ENCODE data around the gene SEC31B. TPM values are rescaled to one million over a fixed set of nuclear protein-coding genes. Genes with fewer than 3 reads are reported as not detected.
A peak's percentile ranks its signal among the peaks of the same experiment; 100 is the strongest.

The SEC31B gene
- total RNA-seq, 6 experiments from 2014 or later, result 2.4 to 9.1 (median 4.7) TPM

GRCh38 chr10:100534726-100535125, 15.1 kb upstream of the SEC31B start:
- peaks cover 0 to 17% (median 4%) of the 10 kb centered on the region in 4 donors for H3K4me1 ChIP-seq
- no peaks in the 10 kb centered on the region for H3K27me3 ChIP-seq
- DNase-seq, result no peak
- H3K27ac ChIP-seq, result no peak overlapping the region
- H3K36me3 ChIP-seq, result peaks cover 0 to 10% (median 4%) of the 10 kb centered on the region in 4 donors
- no peaks in the 10 kb centered on the region for H3K9me3 ChIP-seq
- 30% methylated on average over 2 of the region's 2 CpGs for WGBS (ENCODE audit: insufficient coverage, low coverage, low lambda C conversion rate, missing lambda C conversion rate)
- no peak overlapping the region for H3K4me3 ChIP-seq
- no peak for TF ChIP-seq POLR2A (IDR thresholded peaks at IDR 0.05)
- no peak for TF ChIP-seq CTCF (IDR thresholded peaks at IDR 0.05)
- no peak for ATAC-seq
- intact Hi-C loops (cut with DNase I), result no loop called here

- intact Hi-C loops (cut with DNase I), result no loop called here
- Histone ChIP-seq H3K27ac (no peak overlapping the region), H3K27me3 (no peaks in the 10 kb centered on the region), H3K36me3 (peaks cover 0 to 5% (median 1%) of the 10 kb centered on the region in 4 donors), H3K4me1 (peaks cover 0 to 20% (median 9%) of the 10 kb centered on the region in 4 donors), H3K9me3 (no peaks in the 10 kb centered on the region), H3K4me3 (no peak overlapping the region)
- no peak for TF ChIP-seq CTCF (IDR thresholded peaks at IDR 0.05)
- no peak for TF ChIP-seq POLR2A (IDR thresholded peaks at IDR 0.05)
- ATAC-seq, result no peak
- DNase-seq, result no peak
Measured at GRCh38 chr10:100531761-100532160, 12.1 kb upstream of the SEC31B start.

- peak within 1 kb of the TSS; percentile 78 to 96 (median 86) for H3K4me3 ChIP-seq
- H3K4me1 ChIP-seq, result peaks cover 0 to 12% (median 5%) of the 10 kb centered on the region in 4 donors
- ATAC-seq (peak; percentile 89 to 96 (median 95)), DNase-seq (peak; percentile 87 to 92 (median 91))
- no peaks in the 10 kb centered on the region for H3K27me3 ChIP-seq
- H3K36me3 ChIP-seq, result peaks cover 0 to 22% (median 12%) of the 10 kb centered on the region in 4 donors
- under 1% methylated on average over 41 of the region's 43 CpGs for WGBS (ENCODE audit: insufficient coverage, low coverage, low lambda C conversion rate, missing lambda C conversion rate)
- intact Hi-C loops (cut with DNase I), result no loop called here
- no peaks in the 10 kb centered on the region for H3K9me3 ChIP-seq
- peak within 1 kb of the TSS; percentile 59 to 67 (median 65) for H3K27ac ChIP-seq
- TF ChIP-seq POLR2A (IDR thresholded peaks at IDR 0.05), result peak; percentile 34
- TF ChIP-seq CTCF (IDR thresholded peaks at IDR 0.05), result no peak
Measured at GRCh38 chr10:100529475-100530298, 10.0 kb upstream of the SEC31B start, which contains the start of gene NDUFB8. NDUFB8 (minus strand) TSS chr10:100529871; CDS start chr10:100529851, 20 bp downstream.

- ATAC-seq, result peak in 1 of 4 donors; percentile 23
- peak overlapping the region; percentile 78 to 96 (median 86) for H3K4me3 ChIP-seq
- peaks cover 0 to 12% (median 5%) of the 10 kb centered on the region in 4 donors for H3K4me1 ChIP-seq
- TF ChIP-seq POLR2A (IDR thresholded peaks at IDR 0.05) (no peak), CTCF (IDR thresholded peaks at IDR 0.05) (no peak)
- intact Hi-C loops (cut with DNase I), result no loop called here
- H3K9me3 ChIP-seq, result no peaks in the 10 kb centered on the region
- peak overlapping the region; percentile 59 to 67 (median 65) for H3K27ac ChIP-seq
- peak in 1 of 3 donors; percentile 30 for DNase-seq
- WGBS (ENCODE audit: insufficient coverage, low coverage, low lambda C conversion rate, missing lambda C conversion rate), result 2% methylated on average over 13 of the region's 18 CpGs
- H3K27me3 ChIP-seq, result no peaks in the 10 kb centered on the region
- peaks cover 0 to 29% (median 16%) of the 10 kb centered on the region in 4 donors for H3K36me3 ChIP-seq
Measured at GRCh38 chr10:100528921-100529474, 9.3 kb upstream of the SEC31B start.

All from right lobe of liver (tissue), 6 donors.